Muscle layer of colon (tissue), 2 donors: ENCODE data around the gene CNOT4.
"Not testable (repeated sequence)": the region's sequence is repeated elsewhere in the genome, so short reads cannot be mapped to it uniquely, and the experiment has no call there.

ENCODE experiments used
- H3K27ac ChIP-seq: one replicate; pipeline ENCODE4 v1.7.0; 2013; ENCODE audit warnings: low read depth, mild to moderate bottlenecking, low read length, moderate library complexity
- H3K27me3 ChIP-seq, 2 donors: one replicate each; pipeline ENCODE4 v1.7.0; 2013; ENCODE audit warnings: low read length in 2 of 2, mild to moderate bottlenecking in 2 of 2; ENCODE audit not compliant: insufficient read depth in 2 of 2, control insufficient read depth in 1 of 2
- H3K36me3 ChIP-seq: one replicate; pipeline ENCODE4 v1.7.0; 2013; ENCODE audit warnings: mild to moderate bottlenecking, low read length; ENCODE audit not compliant: insufficient read depth
- H3K4me1 ChIP-seq: one replicate; pipeline ENCODE4 v1.7.0; 2013; ENCODE audit warnings: mild to moderate bottlenecking, low read length; ENCODE audit not compliant: insufficient read depth
- H3K4me3 ChIP-seq, 2 donors: one replicate each; pipeline ENCODE4 v1.7.0; 2013; ENCODE audit warnings: low read length in 2 of 2, low read depth in 1 of 2, mild to moderate bottlenecking in 1 of 2, moderate library complexity in 1 of 2
- H3K9ac ChIP-seq: one replicate; pipeline ENCODE4 v1.7.0; 2013; ENCODE audit warnings: low read length
- H3K9me3 ChIP-seq: one replicate; pipeline ENCODE4 v1.7.0; 2013; ENCODE audit warnings: mild to moderate bottlenecking, low read length
- donor health status: abdominal sarcoma.
- donor health status: Adenocarcinoma of cecum.

CNOT4 gene

GRCh38 chr7:135510592-135511183, 786 bp upstream of the CNOT4 start:
- Histone ChIP-seq H3K9me3 (no peaks in the 10 kb centered on the region), H3K9ac (peak overlapping the region; percentile 58), H3K36me3 (no peaks in the 10 kb centered on the region), H3K4me3 (peak overlapping the region; percentile 70 to 99), H3K27ac (no peak overlapping the region), H3K4me1 (peaks cover 20% of the 10 kb centered on the region), H3K27me3 (no peaks in the 10 kb centered on the region)

GRCh38 chr7:135509589-135509838, 388 bp downstream of the CNOT4 start:
- H3K27me3 ChIP-seq: no peaks in the 10 kb centered on the region
- H3K4me1 ChIP-seq: peaks cover 20% of the 10 kb centered on the region
- H3K4me3 ChIP-seq: peak overlapping the region; percentile 73 to 99
- H3K36me3 ChIP-seq: no peaks in the 10 kb centered on the region
- H3K9me3 ChIP-seq: no peaks in the 10 kb centered on the region
- peak overlapping the region; percentile 94 for H3K27ac ChIP-seq
- peak overlapping the region; percentile 87 for H3K9ac ChIP-seq

GRCh38 chr7:135508883-135509588, 866 bp downstream of the CNOT4 start:
- Histone ChIP-seq H3K4me3 (peak overlapping the region; percentile 73 to 99), H3K27me3 (no peaks in the 10 kb centered on the region), H3K36me3 (no peaks in the 10 kb centered on the region), H3K9ac (peak overlapping the region; percentile 87), H3K4me1 (peaks cover 20% of the 10 kb centered on the region), H3K9me3 (no peaks in the 10 kb centered on the region), H3K27ac (peak overlapping the region; percentile 94)

- Histone ChIP-seq H3K9me3 (no peaks in the 10 kb centered on the region), H3K27ac (no peak overlapping the region), H3K4me1 (peaks cover 21% of the 10 kb centered on the region), H3K9ac (no peak overlapping the region), H3K36me3 (no peaks in the 10 kb centered on the region), H3K27me3 (no peaks in the 10 kb centered on the region), H3K4me3 (no peak overlapping the region)
Observed at GRCh38 chr7:135501402-135501801, 8.5 kb downstream of the CNOT4 start.

- Histone ChIP-seq H3K4me1 (peaks cover 21% of the 10 kb centered on the region), H3K27me3 (no peaks in the 10 kb centered on the region), H3K27ac (no peak overlapping the region), H3K4me3 (no peak overlapping the region), H3K9me3 (no peaks in the 10 kb centered on the region), H3K36me3 (no peaks in the 10 kb centered on the region), H3K9ac (no peak overlapping the region)
Observed at GRCh38 chr7:135499818-135500217, 10.1 kb downstream of the CNOT4 start.

- not testable (repeated sequence) for H3K9me3 ChIP-seq, H3K27ac ChIP-seq, H3K27me3 ChIP-seq, H3K9ac ChIP-seq, H3K4me3 ChIP-seq, H3K36me3 ChIP-seq
- peaks cover 18% of the 10 kb centered on the region for H3K4me1 ChIP-seq
Observed at GRCh38 chr7:135497161-135497560, 12.7 kb downstream of the CNOT4 start.

- Histone ChIP-seq H3K4me3 (no peak overlapping the region), H3K9ac (no peak overlapping the region), H3K27me3 (no peaks in the 10 kb centered on the region), H3K27ac (no peak overlapping the region), H3K36me3 (no peaks in the 10 kb centered on the region), H3K4me1 (peaks cover 12% of the 10 kb centered on the region), H3K9me3 (no peaks in the 10 kb centered on the region)
Observed at GRCh38 chr7:135493362-135493761, 16.5 kb downstream of the CNOT4 start.

GRCh38 chr7:135492151-135492550, 17.8 kb downstream of the CNOT4 start:
- no peaks in the 10 kb centered on the region for H3K36me3 ChIP-seq
- H3K27ac ChIP-seq: no peak overlapping the region
- H3K4me1 ChIP-seq: peaks cover 9% of the 10 kb centered on the region
- no peaks in the 10 kb centered on the region for H3K9me3 ChIP-seq
- no peaks in the 10 kb centered on the region for H3K27me3 ChIP-seq
- H3K9ac ChIP-seq: no peak overlapping the region
- H3K4me3 ChIP-seq: no peak overlapping the region

GRCh38 chr7:135490783-135491182, 19.1 kb downstream of the CNOT4 start:
- Histone ChIP-seq H3K4me1 (peaks cover 14% of the 10 kb centered on the region), H3K27ac (no peak overlapping the region), H3K27me3 (no peaks in the 10 kb centered on the region), H3K4me3 (no peak overlapping the region), H3K9me3 (no peaks in the 10 kb centered on the region), H3K9ac (no peak overlapping the region), H3K36me3 (no peaks in the 10 kb centered on the region)

GRCh38 chr7:135489791-135490190, 20.1 kb downstream of the CNOT4 start:
- Histone ChIP-seq H3K4me1 (peaks cover 14% of the 10 kb centered on the region), H3K9me3 (no peaks in the 10 kb centered on the region), H3K27ac (no peak overlapping the region), H3K27me3 (no peaks in the 10 kb centered on the region), H3K36me3 (no peaks in the 10 kb centered on the region), H3K9ac (no peak overlapping the region), H3K4me3 (no peak overlapping the region)

- Histone ChIP-seq H3K9me3 (no peaks in the 10 kb centered on the region), H3K27me3 (no peaks in the 10 kb centered on the region), H3K4me1 (peaks cover 11% of the 10 kb centered on the region), H3K36me3 (no peaks in the 10 kb centered on the region), H3K4me3 (no peak overlapping the region), H3K27ac (no peak overlapping the region), H3K9ac (no peak overlapping the region)
Observed at GRCh38 chr7:135486261-135486920, 23.5 kb downstream of the CNOT4 start.

GRCh38 chr7:135481598-135481979, 28.3 kb downstream of the CNOT4 start:
- Histone ChIP-seq H3K27me3 (no peaks in the 10 kb centered on the region), H3K4me1 (peaks cover 5% of the 10 kb centered on the region), H3K36me3 (no peaks in the 10 kb centered on the region), H3K27ac (no peak overlapping the region), H3K9me3 (no peaks in the 10 kb centered on the region), H3K4me3 (no peak overlapping the region), H3K9ac (no peak overlapping the region)
